Panc1 (cell line): ENCODE data around the gene FARS2. TPM values are rescaled to one million over a fixed set of nuclear protein-coding genes. Genes with fewer than 3 reads are reported as not detected.

Experiments used
- ATAC-seq: fragments of 200-7000 bp; cut with Tn5 transposase; 2 replicates; pipeline ENCODE4 v1.9.1; 2020; ENCODE audit warnings: mild to moderate bottlenecking, moderate library complexity
- BruUV-seq: library from RNA; stranded (reverse); fragments of 400-500 nt; replicated peaks from 2 replicates; lab custom pipeline; 2021; lab: Mats Ljungman, UMichigan
- CTCF ChIA-PET: fragments of 300-600 bp; sonication (Branson Sonifier 250); formaldehyde crosslinking; loops from one replicate; lab custom pipeline; 2022; ENCODE audit warnings: antibody characterized with exemption; lab: Charles Lee
- POLR2A ChIA-PET: fragments of 300-600 bp; sonication (Branson Sonifier 250); formaldehyde crosslinking; loops from one replicate; lab custom pipeline; 2022; ENCODE audit warnings: antibody characterized with exemption; lab: Charles Lee
- DNase-seq: peaks from one replicate; pipeline ENCODE4 v3.0.0-alpha.2; 2010; ENCODE audit warnings: low read depth, low spot score
- H3K27ac ChIP-seq: 2 replicates; pipeline ENCODE4 v1.5.1; 2011; ENCODE audit warnings: mild to moderate bottlenecking, low read length, inconsistent platforms
- H3K27me3 ChIP-seq: fragments of 200-500 bp; sonication (Bioruptor generic); 2 replicates; pipeline ENCODE4 v1.6.0; 2014; ENCODE audit warnings: low read length, inconsistent platforms; ENCODE audit not compliant: control insufficient read depth, insufficient read depth
- H3K36me3 ChIP-seq: fragments of 200-500 bp; sonication (Bioruptor generic); 2 replicates; pipeline ENCODE4 v1.5.1; 2014; ENCODE audit warnings: inconsistent platforms, mild to moderate bottlenecking, low read length, moderate library complexity; ENCODE audit not compliant: control insufficient read depth, insufficient read depth
- H3K4me1 ChIP-seq: 2 replicates; pipeline ENCODE4 v1.5.1; 2011; ENCODE audit warnings: inconsistent platforms, mild to moderate bottlenecking, low read length, moderate library complexity; ENCODE audit not compliant: control insufficient read depth, insufficient read depth
- H3K4me3 ChIP-seq, 2 experiments: 2 replicates each; pipeline ENCODE4 v1.5.1; 2011 to 2012; ENCODE audit warnings: low read depth in 2 of 2, low read length in 2 of 2, mild to moderate bottlenecking in 2 of 2, inconsistent platforms in 1 of 2, moderate library complexity in 1 of 2
- H3K9me3 ChIP-seq: fragments of 200-500 bp; sonication (Bioruptor generic); 2 replicates; pipeline ENCODE4 v1.5.1; 2014; ENCODE audit warnings: low read depth, mild to moderate bottlenecking, inconsistent platforms, low read length, moderate library complexity; ENCODE audit not compliant: control insufficient read depth, insufficient read depth
- POLR2AphosphoS5 ChIP-seq: IDR thresholded peaks from 2 replicates; pipeline ENCODE4 v1.6.1; 2012; ENCODE audit warnings: mild to moderate bottlenecking, low read depth, low read length, moderate library complexity
- SIN3A ChIP-seq: IDR thresholded peaks from 2 replicates; pipeline ENCODE4 v1.6.1; 2012; ENCODE audit warnings: low read depth, mild to moderate bottlenecking, low read length, moderate library complexity, borderline replicate concordance; ENCODE audit not compliant: insufficient read depth
- TCF7L2 ChIP-seq: IDR thresholded peaks from 2 replicates; pipeline ENCODE4 v1.6.1; 2011; ENCODE audit warnings: mild to moderate bottlenecking, low read depth, low read length, inconsistent platforms
- in situ Hi-C: cut with HindIII; loops from 2 replicates; pipeline ENCODE4 v1.10.0; 2016; ENCODE audit warnings: low sequenced_read_pairs, low pct_unique_long_range_greater_than_20kb
- intact Hi-C: fragments of 100-400 bp; cut with micrococcal nuclease; formaldehyde crosslinking; loops from one replicate; pipeline ENCODE4 v1.10.0; 2022; ENCODE audit not compliant: unreplicated experiment
- total RNA-seq: library from RNA; stranded (reverse); gene quantifications from one replicate; pipeline ENCODE4 v1.2.1, GENCODE V29; 2021; ENCODE audit not compliant: unreplicated experiment
- TF ChIP-seq, protein P1 (sequence below): fragments of 450-650 bp; IDR thresholded peaks from 2 replicates; pipeline ENCODE4 v1.5.1; 2017; ENCODE audit warnings: mild to moderate bottlenecking
- TF ChIP-seq, protein P2 (sequence below), 2 experiments: IDR thresholded peaks; 2 replicates each; pipeline ENCODE4 v1.6.1; 2011 to 2012; ENCODE audit warnings: low read depth in 2 of 2, control low read depth in 1 of 2, low read length in 1 of 2, mild to moderate bottlenecking in 1 of 2, moderate library complexity in 1 of 2; ENCODE audit not compliant: insufficient read depth in 1 of 2

Gene FARS2
- total RNA-seq, 1 experiment from 2014 or later = 12.8 TPM

DNA sequence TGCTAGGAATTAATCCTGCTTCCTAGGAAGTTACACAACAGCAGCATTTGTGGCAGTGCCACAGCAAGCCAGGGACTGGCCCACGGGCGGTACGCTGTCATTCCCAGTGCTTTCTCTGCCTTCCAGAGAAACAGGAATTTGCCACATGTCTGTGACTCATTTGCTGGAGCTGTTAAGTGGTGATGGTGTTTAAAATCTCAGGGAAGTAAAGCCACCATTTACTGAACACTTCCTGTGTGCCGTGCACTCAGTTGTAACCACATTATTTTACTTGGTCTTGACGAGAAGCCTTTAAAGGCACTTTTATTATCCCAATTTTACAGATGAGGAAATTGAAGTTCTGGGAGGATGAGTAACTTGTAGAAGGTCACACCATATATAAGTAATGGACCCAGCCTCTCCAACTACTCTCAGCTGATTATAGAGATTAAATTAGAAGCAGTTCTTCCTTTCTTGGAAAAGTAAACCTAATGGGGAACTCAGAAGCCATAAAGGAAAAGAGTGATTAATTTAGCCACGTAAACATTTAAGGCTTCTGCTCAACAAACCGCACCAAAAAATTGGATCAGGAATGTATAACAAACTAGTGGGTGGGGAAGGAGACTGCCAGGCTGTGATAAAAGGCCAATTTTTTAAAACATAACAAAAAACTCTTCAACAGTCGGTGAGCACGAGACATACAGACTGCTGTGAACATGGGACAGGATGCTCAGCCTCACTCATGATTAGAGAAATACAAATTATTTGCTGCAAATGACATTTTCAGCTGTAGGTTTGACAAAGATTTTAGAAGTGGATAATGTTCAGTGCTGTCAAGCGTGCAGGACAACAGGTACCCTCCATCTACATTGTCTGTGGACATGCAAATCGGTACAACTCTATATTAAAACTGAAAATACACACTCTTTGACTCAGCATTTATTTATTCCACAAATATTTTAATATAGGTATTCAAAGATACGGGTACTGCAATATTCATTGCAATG, 434.2 kb downstream of the FARS2 start:
- CTCF ChIA-PET = no interaction called here
- no peak for DNase-seq

DNA sequence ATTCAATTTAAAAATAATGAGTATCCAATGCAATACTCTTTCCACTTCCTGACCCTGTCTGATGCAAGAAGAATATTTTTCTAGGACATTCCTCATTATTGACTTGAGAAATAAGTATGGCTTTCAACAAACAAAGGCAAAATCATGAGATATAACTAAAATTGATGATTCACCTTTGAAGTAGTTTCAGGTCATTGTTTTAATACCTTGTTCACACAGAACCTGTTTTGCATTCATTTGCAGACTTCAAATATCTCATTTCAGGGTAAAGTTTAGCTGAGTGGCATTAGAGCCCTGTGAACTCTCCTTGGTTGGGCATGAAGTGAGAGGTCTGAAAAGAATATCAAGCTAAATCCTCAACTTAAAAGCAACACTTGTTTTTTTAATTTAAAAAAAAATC, 436.2 kb downstream of the FARS2 start:
- in situ Hi-C loops = no loop called here
- ATAC-seq = no peak
- POLR2A ChIA-PET = no interaction called here

More for the DNA sequence above, 434.2 kb downstream of the FARS2 start:
- Histone ChIP-seq H3K4me3 (no peak overlapping the region), H3K27ac (no peak overlapping the region), H3K9me3 (no peaks in the 10 kb centered on the region), H3K27me3 (no peaks in the 10 kb centered on the region), H3K36me3 (no peaks in the 10 kb centered on the region), H3K4me1 (no peaks in the 10 kb centered on the region)
- intact Hi-C loops (no loop called here), in situ Hi-C loops (no loop called here)
- BruUV-seq = no TSS peak
- ATAC-seq = no peak
- POLR2A ChIA-PET = no interaction called here
- TF ChIP-seq SIN3A (no peak), TCF7L2 (no peak), POLR2AphosphoS5 (no peak)
- TF ChIP-seq, protein P1, sequence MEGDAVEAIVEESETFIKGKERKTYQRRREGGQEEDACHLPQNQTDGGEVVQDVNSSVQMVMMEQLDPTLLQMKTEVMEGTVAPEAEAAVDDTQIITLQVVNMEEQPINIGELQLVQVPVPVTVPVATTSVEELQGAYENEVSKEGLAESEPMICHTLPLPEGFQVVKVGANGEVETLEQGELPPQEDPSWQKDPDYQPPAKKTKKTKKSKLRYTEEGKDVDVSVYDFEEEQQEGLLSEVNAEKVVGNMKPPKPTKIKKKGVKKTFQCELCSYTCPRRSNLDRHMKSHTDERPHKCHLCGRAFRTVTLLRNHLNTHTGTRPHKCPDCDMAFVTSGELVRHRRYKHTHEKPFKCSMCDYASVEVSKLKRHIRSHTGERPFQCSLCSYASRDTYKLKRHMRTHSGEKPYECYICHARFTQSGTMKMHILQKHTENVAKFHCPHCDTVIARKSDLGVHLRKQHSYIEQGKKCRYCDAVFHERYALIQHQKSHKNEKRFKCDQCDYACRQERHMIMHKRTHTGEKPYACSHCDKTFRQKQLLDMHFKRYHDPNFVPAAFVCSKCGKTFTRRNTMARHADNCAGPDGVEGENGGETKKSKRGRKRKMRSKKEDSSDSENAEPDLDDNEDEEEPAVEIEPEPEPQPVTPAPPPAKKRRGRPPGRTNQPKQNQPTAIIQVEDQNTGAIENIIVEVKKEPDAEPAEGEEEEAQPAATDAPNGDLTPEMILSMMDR = no peak
- TF ChIP-seq, protein P2, sequence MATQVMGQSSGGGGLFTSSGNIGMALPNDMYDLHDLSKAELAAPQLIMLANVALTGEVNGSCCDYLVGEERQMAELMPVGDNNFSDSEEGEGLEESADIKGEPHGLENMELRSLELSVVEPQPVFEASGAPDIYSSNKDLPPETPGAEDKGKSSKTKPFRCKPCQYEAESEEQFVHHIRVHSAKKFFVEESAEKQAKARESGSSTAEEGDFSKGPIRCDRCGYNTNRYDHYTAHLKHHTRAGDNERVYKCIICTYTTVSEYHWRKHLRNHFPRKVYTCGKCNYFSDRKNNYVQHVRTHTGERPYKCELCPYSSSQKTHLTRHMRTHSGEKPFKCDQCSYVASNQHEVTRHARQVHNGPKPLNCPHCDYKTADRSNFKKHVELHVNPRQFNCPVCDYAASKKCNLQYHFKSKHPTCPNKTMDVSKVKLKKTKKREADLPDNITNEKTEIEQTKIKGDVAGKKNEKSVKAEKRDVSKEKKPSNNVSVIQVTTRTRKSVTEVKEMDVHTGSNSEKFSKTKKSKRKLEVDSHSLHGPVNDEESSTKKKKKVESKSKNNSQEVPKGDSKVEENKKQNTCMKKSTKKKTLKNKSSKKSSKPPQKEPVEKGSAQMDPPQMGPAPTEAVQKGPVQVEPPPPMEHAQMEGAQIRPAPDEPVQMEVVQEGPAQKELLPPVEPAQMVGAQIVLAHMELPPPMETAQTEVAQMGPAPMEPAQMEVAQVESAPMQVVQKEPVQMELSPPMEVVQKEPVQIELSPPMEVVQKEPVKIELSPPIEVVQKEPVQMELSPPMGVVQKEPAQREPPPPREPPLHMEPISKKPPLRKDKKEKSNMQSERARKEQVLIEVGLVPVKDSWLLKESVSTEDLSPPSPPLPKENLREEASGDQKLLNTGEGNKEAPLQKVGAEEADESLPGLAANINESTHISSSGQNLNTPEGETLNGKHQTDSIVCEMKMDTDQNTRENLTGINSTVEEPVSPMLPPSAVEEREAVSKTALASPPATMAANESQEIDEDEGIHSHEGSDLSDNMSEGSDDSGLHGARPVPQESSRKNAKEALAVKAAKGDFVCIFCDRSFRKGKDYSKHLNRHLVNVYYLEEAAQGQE (IDR thresholded peaks at IDR 0.05; ENCODE audit: insufficient read depth in 1 of 2, low read depth in 2 of 2, low read length in 1 of 2) = no peak

More for the DNA sequence above, 436.2 kb downstream of the FARS2 start:
- CTCF ChIA-PET = no interaction called here
- no peaks in the 10 kb centered on the region for H3K4me1 ChIP-seq
- BruUV-seq = no TSS peak
- H3K27me3 ChIP-seq = no peaks in the 10 kb centered on the region
- no peaks in the 10 kb centered on the region for H3K36me3 ChIP-seq
- no peak overlapping the region for H3K4me3 ChIP-seq
- H3K27ac ChIP-seq = no peak overlapping the region
- DNase-seq = no peak
- intact Hi-C loops = no loop called here
- no peaks in the 10 kb centered on the region for H3K9me3 ChIP-seq
- TF ChIP-seq POLR2AphosphoS5 = no peak
- TF ChIP-seq, protein P2 (IDR thresholded peaks at IDR 0.05; ENCODE audit: insufficient read depth in 1 of 2, low read depth in 2 of 2, low read length in 1 of 2) = no peak
- TF ChIP-seq, protein P1 = no peak
- no peak for TF ChIP-seq TCF7L2
- TF ChIP-seq SIN3A = no peak
